Stimulated activated CD8-positive, alpha-beta memory T cell treated with anti-CD3 and anti-CD28 coated beads, Interleukin-15, amount 100 ng/mL, for 4 hours (primary cell): ENCODE results near the gene RAB30.
"Not testable (repeated sequence)": the region's sequence is repeated elsewhere in the genome, so short reads cannot be mapped to it uniquely, and the experiment has no call there.

Experiments used
- DNase-seq, 2 donors: peaks; one replicate each; pipeline ENCODE4 v3.0.0-alpha.2; 2020; ENCODE audit warnings: low read depth in 2 of 2

The RAB30 gene

GRCh38 chr11:83009999-83010398, 61.7 kb downstream of the RAB30 start:
- no peak for DNase-seq

GRCh38 chr11:83009136-83009535, 62.6 kb downstream of the RAB30 start:
- DNase-seq: not testable (repeated sequence)

- no peak for DNase-seq
Measured at GRCh38 chr11:83008581-83008923, 63.1 kb downstream of the RAB30 start.

GRCh38 chr11:83007909-83008580, 63.7 kb downstream of the RAB30 start:
- DNase-seq: no peak

- DNase-seq: no peak
Measured at GRCh38 chr11:83007477-83007876, 64.2 kb downstream of the RAB30 start.

GRCh38 chr11:83006877-83007330, 64.8 kb downstream of the RAB30 start:
- no peak for DNase-seq

GRCh38 chr11:83004746-83005556, 66.7 kb downstream of the RAB30 start:
- no peak for DNase-seq

GRCh38 chr11:83002522-83002921, 69.2 kb downstream of the RAB30 start:
- no peak for DNase-seq

GRCh38 chr11:83002053-83002452, 69.6 kb downstream of the RAB30 start:
- peak in 1 of 2 donors; percentile 15 for DNase-seq

GRCh38 chr11:83000381-83000780, 71.3 kb downstream of the RAB30 start:
- DNase-seq: no peak

- no peak for DNase-seq
Measured at GRCh38 chr11:82999232-82999631, 72.5 kb downstream of the RAB30 start.

- no peak for DNase-seq
Measured at GRCh38 chr11:82998697-82999096, 73.0 kb downstream of the RAB30 start.

GRCh38 chr11:82996966-82997606, 74.6 kb downstream of the RAB30 start:
- DNase-seq: no peak

- DNase-seq: no peak
Measured at GRCh38 chr11:82995754-82996398, 75.8 kb downstream of the RAB30 start.

- no peak for DNase-seq
Measured at GRCh38 chr11:82995235-82995634, 76.5 kb downstream of the RAB30 start.

- DNase-seq: no peak
Measured at GRCh38 chr11:82994604-82995230, 77.0 kb downstream of the RAB30 start.

- no peak for DNase-seq
Measured at GRCh38 chr11:82992223-82992622, 79.5 kb downstream of the RAB30 start.

GRCh38 chr11:82989628-82990404, 81.9 kb downstream of the RAB30 start:
- no peak for DNase-seq

- DNase-seq: no peak
Measured at GRCh38 chr11:82988936-82989627, 82.6 kb downstream of the RAB30 start.

- no peak for DNase-seq
Measured at GRCh38 chr11:82987997-82988396, 83.7 kb downstream of the RAB30 start.
